ENCODE data around the gene ITIH3. TPM values are rescaled to one million over a fixed set of nuclear protein-coding genes. Genes with fewer than 3 reads are reported as not detected.

Gene ITIH3
- total and polyA plus RNA-seq, 7 donors, result 0.18 to 0.77 (median 0.29) TPM; not detected in 2

DNA sequence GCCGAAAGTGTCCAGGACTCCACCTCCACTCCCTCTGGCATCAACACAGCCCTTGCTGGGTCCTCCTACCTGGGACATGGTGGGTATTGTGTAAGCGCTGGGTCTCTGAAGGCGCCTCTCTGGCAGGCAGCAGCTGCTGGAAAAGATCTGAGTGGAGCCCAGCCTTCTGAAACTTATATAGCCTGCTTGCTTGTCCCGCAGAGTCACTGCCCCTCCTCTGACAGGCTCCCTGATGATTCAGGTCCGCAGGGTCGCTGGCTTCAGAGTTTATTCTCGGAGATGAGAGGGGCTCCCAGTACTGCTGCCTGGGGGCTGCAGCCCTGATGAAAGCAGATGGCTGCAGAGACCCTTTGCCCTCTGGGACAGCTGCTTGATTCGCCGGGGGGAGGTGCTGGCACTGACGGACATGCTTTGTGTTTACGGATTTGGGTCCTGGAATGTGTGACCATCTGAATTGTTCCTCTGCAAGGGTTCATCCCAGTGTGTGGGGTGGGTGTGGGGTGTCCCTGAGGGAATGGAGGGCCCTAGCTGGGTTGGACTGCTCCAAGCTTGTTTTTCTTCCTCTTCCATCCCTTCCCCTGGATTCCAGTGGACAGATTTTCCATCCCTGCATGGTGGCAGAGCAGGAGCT is 40.4 kb downstream of the ITIH3 start, which contains the start of gene MUSTN1:
MUSTN1 (minus strand) TSS at position 149 of the 631 bp plus-strand sequence; CDS start at position 78, 71 bp downstream.
- Histone ChIP-seq H3K4me3 (peak within 1 kb of the TSS; percentile 75), H3K36me3 (ENCODE audit: insufficient read depth in 1 of 2, low read depth in 1 of 2) (peaks cover 0 to 16% of the 10 kb centered on the region in 2 donors), H3K4me1 (peaks cover 83% of the 10 kb centered on the region), H3K27me3 (ENCODE audit: insufficient read depth in 3 of 3, low read length in 2 of 3) (no peaks in the 10 kb centered on the region), H3K9me3 (no peaks in the 10 kb centered on the region), H3K27ac (peak within 1 kb of the TSS; percentile 97)
- peak; percentile 78 to 94 for DNase-seq
- 16 to 18% (median 17%) methylated on average over 11 of the region's 11 CpGs for WGBS, 3 donors
- peak; percentile 69 to 80 (median 74) for ATAC-seq
- intact Hi-C loops (cut with DNase I), result no loop called here
- TF ChIP-seq, protein P1, sequence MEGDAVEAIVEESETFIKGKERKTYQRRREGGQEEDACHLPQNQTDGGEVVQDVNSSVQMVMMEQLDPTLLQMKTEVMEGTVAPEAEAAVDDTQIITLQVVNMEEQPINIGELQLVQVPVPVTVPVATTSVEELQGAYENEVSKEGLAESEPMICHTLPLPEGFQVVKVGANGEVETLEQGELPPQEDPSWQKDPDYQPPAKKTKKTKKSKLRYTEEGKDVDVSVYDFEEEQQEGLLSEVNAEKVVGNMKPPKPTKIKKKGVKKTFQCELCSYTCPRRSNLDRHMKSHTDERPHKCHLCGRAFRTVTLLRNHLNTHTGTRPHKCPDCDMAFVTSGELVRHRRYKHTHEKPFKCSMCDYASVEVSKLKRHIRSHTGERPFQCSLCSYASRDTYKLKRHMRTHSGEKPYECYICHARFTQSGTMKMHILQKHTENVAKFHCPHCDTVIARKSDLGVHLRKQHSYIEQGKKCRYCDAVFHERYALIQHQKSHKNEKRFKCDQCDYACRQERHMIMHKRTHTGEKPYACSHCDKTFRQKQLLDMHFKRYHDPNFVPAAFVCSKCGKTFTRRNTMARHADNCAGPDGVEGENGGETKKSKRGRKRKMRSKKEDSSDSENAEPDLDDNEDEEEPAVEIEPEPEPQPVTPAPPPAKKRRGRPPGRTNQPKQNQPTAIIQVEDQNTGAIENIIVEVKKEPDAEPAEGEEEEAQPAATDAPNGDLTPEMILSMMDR (IDR thresholded peaks at IDR 0.05), result no peak

DNA sequence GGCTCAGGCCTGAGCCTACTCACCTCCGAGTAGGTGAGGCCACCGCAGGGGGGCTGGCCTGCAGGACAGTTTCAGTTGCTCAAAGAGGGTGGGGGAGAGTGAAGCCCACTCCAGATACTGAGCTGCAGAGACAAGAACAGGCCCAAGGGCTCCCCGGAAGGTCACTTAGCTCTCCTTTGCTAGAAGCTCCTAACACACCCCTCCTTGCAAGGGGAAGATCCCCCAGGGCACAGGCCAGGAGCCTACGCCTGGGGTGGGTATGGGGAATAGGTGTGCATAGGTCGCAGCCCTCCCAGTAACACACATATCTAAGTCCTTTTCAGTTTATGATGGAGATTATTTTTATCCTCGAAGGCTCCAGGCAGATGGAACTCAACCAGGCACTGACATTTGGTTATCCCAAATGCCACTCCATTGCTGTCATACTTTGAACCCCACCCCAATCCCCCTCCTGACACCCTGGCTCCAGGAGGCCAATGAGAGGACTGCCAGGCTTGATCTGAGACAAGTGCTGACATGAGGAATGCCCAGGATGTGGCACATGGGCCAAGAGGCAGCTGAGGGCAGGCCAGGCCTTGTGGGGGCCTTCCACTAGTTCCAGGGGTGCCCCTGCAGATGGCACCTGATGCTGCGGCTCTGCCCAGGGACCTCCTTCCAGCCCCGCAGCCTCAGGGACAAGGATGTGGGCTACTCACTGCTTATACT is 41.3 kb downstream of the ITIH3 start:
- Histone ChIP-seq H3K27me3 (ENCODE audit: insufficient read depth in 3 of 3, low read length in 2 of 3) (no peaks in the 10 kb centered on the region), H3K4me1 (peaks cover 84% of the 10 kb centered on the region), H3K9me3 (no peaks in the 10 kb centered on the region), H3K4me3 (peak overlapping the region; percentile 75), H3K27ac (peak overlapping the region; percentile 97), H3K36me3 (ENCODE audit: insufficient read depth in 1 of 2, low read depth in 1 of 2) (peaks cover 0 to 21% of the 10 kb centered on the region in 2 donors)
- WGBS, 3 donors, result 21 to 45% (median 28%) methylated on average over 8 of the region's 8 CpGs
- TF ChIP-seq, protein P1 (IDR thresholded peaks at IDR 0.05), result no peak
- ATAC-seq (peak; percentile 56 to 71 (median 61)), DNase-seq (peak; percentile 56 to 83)
- intact Hi-C loops (cut with DNase I), result no loop called here

DNA sequence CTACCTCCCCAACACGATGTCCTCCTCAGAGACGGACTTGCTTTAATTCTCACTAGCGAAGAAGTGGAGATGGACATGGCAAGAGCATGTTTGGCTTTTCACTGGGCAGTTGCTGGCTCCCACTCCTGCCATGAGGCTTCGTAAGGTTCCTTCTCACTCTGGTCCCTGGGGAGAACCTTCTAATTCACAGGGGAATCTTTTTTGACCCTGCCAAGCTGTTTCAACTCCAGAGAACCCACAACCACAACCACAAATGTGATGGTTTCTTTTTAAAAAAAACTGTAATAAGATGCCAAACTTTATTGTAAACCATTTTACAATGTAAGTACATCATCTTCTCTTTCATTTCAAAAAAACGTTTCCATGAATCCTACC is 41.9 kb downstream of the ITIH3 start:
- 23 to 51% (median 35%) methylated on average over 5 of the region's 5 CpGs for WGBS, 3 donors
- ATAC-seq (no peak), DNase-seq (no peak)
- H3K4me3 ChIP-seq, result peak overlapping the region; percentile 75
- peak overlapping the region; percentile 97 for H3K27ac ChIP-seq
- peaks cover 0 to 22% of the 10 kb centered on the region in 2 donors for H3K36me3 ChIP-seq (ENCODE audit: insufficient read depth in 1 of 2, low read depth in 1 of 2)
- no peaks in the 10 kb centered on the region for H3K9me3 ChIP-seq
- TF ChIP-seq, protein P1 (IDR thresholded peaks at IDR 0.05), result no peak
- peaks cover 84% of the 10 kb centered on the region for H3K4me1 ChIP-seq
- no peaks in the 10 kb centered on the region for H3K27me3 ChIP-seq (ENCODE audit: insufficient read depth in 3 of 3, low read length in 2 of 3)
- intact Hi-C loops (cut with DNase I), result no loop called here

DNA sequence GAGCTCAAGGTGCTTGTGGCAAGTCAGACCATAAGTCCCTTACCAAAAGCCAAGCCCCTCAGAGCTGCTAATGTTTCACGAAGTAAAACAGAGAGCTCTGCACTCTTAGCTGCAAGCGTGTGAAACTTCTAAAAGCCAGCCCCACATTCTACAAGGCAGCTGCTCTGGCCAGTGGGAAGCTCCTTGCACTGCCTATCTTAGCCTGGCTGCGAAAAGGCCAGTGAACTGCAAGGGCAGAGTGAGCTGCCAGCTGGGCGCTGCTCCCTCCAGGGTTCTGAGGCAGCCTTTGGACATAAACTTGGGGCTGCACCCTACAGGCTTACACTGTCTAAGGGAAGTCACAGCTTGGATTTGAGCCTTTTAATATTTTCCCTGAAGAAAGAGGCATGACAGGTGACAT is 42.4 kb downstream of the ITIH3 start:
- Histone ChIP-seq H3K4me1 (peaks cover 84% of the 10 kb centered on the region), H3K27me3 (ENCODE audit: insufficient read depth in 3 of 3, low read length in 2 of 3) (no peaks in the 10 kb centered on the region), H3K4me3 (peak overlapping the region; percentile 75), H3K36me3 (ENCODE audit: insufficient read depth in 1 of 2, low read depth in 1 of 2) (peaks cover 0 to 22% of the 10 kb centered on the region in 2 donors), H3K27ac (peak overlapping the region; percentile 97), H3K9me3 (no peaks in the 10 kb centered on the region)
- intact Hi-C loops (cut with DNase I), result no loop called here
- TF ChIP-seq, protein P1 (IDR thresholded peaks at IDR 0.05), result no peak
- ATAC-seq (peak in 3 of 4 donors; percentile 27 to 32 (median 30)), DNase-seq (peak in 1 of 2 donors; percentile 72)
- 26 to 31% (median 31%) methylated on average over 4 of the region's 4 CpGs for WGBS, 3 donors

Measured in psoas muscle (tissue), 8 donors.